Lower leg skin (tissue), 4 donors: ENCODE results near the gene KCNJ9. TPM values are rescaled to one million over a fixed set of nuclear protein-coding genes. Genes with fewer than 3 reads are reported as not detected.

Experiments used
- DNase-seq, 2 donors: peaks; one replicate each; pipeline ENCODE4 v3.0.0-alpha.2; 2019; ENCODE audit warnings: low spot score in 2 of 2
- H3K4me3 ChIP-seq: fragments of 200-600 bp; sonication (generic); 2 replicates; pipeline ENCODE4 v1.5.1; 2017; ENCODE audit warnings: mild to moderate bottlenecking, low read depth; ENCODE audit not compliant: poor library complexity, severe bottlenecking
- POLR2A ChIP-seq, 2 donors: fragments of 450-650 bp; IDR thresholded peaks; one replicate each; pipeline ENCODE4 v1.6.1; 2016 to 2017; ENCODE audit warnings: antibody characterized with exemption in 2 of 2, mild to moderate bottlenecking in 1 of 2, moderate library complexity in 1 of 2
- WGBS, 2 donors: methylation state at CpG; one replicate each; pipeline ENCODE4 v1.1.5; 2018; 5-methylcytosine and 5-hydroxymethylcytosine counted together
- intact Hi-C: fragments of 100-400 bp; cut with DNase I; formaldehyde crosslinking; loops from one replicate; pipeline ENCODE4 v1.15.0; 2023; ENCODE audit warnings: low total_unique reads
- total RNA-seq, 4 donors: library from RNA; depleted of rRNA; stranded (reverse); fragments of >200 nt; gene quantifications; one replicate each; pipeline ENCODE4 v1.1.0, GENCODE V29; 2016
- TF ChIP-seq, protein P1 (sequence below), 3 donors: fragments of 450-650 bp; IDR thresholded peaks; one replicate each; pipeline ENCODE4 v1.5.1; 2016; ENCODE audit warnings: antibody characterized with exemption in 3 of 3, mild to moderate bottlenecking in 3 of 3, moderate library complexity in 2 of 3

Gene KCNJ9
- total RNA-seq, 4 donors from 2014 or later = 0.12 TPM; not detected in 3

GRCh38 chr1:160133990-160134770 lies 52.8 kb downstream of the KCNJ9 start:
- DNase-seq = no peak
- intact Hi-C loops = no loop called here
- H3K4me3 ChIP-seq = no peak overlapping the region
- TF ChIP-seq POLR2A (IDR thresholded peaks at IDR 0.05) = no peak
- TF ChIP-seq, protein P1, sequence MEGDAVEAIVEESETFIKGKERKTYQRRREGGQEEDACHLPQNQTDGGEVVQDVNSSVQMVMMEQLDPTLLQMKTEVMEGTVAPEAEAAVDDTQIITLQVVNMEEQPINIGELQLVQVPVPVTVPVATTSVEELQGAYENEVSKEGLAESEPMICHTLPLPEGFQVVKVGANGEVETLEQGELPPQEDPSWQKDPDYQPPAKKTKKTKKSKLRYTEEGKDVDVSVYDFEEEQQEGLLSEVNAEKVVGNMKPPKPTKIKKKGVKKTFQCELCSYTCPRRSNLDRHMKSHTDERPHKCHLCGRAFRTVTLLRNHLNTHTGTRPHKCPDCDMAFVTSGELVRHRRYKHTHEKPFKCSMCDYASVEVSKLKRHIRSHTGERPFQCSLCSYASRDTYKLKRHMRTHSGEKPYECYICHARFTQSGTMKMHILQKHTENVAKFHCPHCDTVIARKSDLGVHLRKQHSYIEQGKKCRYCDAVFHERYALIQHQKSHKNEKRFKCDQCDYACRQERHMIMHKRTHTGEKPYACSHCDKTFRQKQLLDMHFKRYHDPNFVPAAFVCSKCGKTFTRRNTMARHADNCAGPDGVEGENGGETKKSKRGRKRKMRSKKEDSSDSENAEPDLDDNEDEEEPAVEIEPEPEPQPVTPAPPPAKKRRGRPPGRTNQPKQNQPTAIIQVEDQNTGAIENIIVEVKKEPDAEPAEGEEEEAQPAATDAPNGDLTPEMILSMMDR (IDR thresholded peaks at IDR 0.05) = no peak
- 86 to 88% methylated on average over 9 of the region's 9 CpGs for WGBS, 2 donors

DNA sequence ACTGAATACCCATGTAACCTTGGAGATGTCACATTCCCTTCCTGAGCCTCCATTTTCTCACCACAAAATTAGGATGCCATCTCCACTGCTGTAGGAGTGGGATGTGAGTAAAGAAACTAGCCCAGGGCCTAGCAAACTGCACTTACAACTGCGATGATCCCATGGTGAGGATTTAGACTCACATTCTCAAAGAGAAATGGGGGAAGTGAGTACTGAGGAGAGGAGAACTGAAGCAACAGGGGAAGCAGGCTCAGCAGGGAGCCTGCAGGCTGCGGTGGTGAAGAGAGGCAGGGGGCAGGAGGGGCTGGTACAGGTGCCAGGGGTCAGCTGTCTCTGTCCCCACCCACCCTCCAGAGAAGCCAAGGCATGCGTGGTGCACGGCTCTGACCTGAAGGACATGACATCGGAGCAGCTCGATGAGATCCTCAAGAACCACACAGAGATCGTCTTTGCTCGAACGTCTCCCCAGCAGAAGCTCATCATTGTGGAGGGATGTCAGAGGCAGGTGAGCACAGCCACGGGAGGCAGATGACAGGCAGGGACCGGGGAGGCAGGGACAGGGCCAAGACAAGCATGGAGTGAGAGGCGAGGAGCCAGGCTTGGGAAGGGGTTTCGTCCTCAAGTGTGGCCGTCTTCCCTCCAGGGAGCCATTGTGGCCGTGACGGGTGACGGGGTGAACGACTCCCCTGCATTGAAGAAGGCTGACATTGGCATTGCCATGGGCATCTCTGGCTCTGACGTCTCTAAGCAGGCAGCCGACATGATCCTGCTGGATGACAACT lies 53.6 kb downstream of the KCNJ9 start:
- intact Hi-C loops = no loop called here
- no peak for DNase-seq
- no peak overlapping the region for H3K4me3 ChIP-seq
- no peak for TF ChIP-seq POLR2A (IDR thresholded peaks at IDR 0.05)
- TF ChIP-seq, protein P1 (IDR thresholded peaks at IDR 0.05) = no peak
- WGBS, 2 donors = 86% methylated on average over 20 of the region's 20 CpGs

DNA sequence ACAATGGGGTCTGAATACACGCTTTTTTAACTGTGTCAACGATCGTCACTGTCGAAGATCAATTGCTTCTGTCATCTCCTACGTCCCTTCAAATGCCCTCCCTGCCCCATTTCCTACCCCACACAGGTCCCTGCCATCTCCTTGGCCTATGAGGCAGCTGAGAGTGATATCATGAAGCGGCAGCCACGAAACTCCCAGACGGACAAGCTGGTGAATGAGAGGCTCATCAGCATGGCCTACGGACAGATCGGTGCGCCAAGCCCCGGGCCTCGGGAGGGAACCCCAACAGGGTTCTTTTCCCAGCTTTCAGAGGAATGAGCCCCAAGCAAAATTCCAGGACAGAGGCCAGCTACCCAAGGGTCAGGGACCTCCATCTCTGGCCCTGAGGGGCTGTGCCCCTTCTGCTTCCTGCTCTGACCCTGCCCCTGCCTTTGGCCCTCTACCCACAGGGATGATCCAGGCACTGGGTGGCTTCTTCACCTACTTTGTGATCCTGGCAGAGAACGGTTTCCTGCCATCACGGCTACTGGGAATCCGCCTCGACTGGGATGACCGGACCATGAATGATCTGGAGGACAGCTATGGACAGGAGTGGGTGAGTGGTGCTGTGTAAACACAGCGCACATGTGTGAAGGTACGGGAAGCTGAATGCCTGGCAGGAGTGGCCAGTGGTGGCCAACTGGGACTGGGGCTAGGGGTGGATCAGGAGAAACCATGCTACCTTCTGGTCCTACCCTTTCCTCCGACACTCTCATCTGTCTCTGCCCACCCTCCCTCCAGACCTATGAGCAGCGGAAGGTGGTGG lies 55.0 kb downstream of the KCNJ9 start:
- TF ChIP-seq, protein P1 (IDR thresholded peaks at IDR 0.05) = no peak
- no peak for TF ChIP-seq POLR2A (IDR thresholded peaks at IDR 0.05)
- 90 to 92% methylated on average over 22 of the region's 22 CpGs for WGBS, 2 donors
- DNase-seq = peak in 1 of 2 donors; percentile 72
- intact Hi-C loops = no loop called here
- no peak overlapping the region for H3K4me3 ChIP-seq

GRCh38 chr1:160136926-160137200 lies 55.5 kb downstream of the KCNJ9 start:
- no peak for TF ChIP-seq POLR2A (IDR thresholded peaks at IDR 0.05)
- TF ChIP-seq, protein P1 (IDR thresholded peaks at IDR 0.05) = no peak
- intact Hi-C loops = no loop called here
- no peak for DNase-seq
- WGBS, 2 donors = 89 to 90% methylated on average over 5 of the region's 5 CpGs
- no peak overlapping the region for H3K4me3 ChIP-seq

DNA sequence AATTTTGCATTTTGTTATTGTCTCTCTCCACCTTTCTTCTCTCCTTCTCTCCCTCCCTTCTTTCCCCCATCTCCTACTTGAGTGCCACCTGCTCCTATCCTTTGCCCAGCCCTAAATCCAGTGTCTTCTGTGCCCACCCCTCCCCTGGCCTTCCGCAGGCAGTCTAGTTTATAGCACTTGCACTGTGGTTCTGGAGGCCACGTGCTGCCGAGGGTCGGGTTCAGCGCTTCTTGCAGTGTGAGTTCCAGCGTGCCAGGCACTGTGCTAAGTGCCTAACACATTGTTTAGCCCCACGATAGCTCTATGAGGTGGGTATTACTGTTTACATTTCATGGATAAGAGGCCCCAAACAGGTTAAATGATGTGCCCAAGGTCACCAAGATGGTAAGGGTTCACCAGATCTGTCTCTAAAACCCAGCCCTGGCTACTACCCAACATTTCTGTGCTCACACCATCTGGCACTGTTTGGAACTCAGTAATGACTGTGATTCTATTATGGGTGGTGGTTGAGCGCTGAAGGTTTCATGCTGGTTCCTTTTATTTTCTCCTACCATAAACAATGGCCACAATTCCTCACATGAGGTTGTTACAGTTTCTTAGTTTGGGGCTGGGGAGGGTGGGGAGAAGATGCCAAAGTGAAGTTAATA lies 56.0 kb downstream of the KCNJ9 start:
- peak in 1 of 2 donors; percentile 45 for DNase-seq
- intact Hi-C loops = no loop called here
- no peak overlapping the region for H3K4me3 ChIP-seq
- TF ChIP-seq POLR2A (IDR thresholded peaks at IDR 0.05) = no peak
- TF ChIP-seq, protein P1 (IDR thresholded peaks at IDR 0.05) = no peak
- WGBS, 2 donors = 92 to 95% methylated on average over 8 of the region's 8 CpGs
